Measurements from ENCODE around the gene MRPL55.

MRPL55 gene

DNA sequence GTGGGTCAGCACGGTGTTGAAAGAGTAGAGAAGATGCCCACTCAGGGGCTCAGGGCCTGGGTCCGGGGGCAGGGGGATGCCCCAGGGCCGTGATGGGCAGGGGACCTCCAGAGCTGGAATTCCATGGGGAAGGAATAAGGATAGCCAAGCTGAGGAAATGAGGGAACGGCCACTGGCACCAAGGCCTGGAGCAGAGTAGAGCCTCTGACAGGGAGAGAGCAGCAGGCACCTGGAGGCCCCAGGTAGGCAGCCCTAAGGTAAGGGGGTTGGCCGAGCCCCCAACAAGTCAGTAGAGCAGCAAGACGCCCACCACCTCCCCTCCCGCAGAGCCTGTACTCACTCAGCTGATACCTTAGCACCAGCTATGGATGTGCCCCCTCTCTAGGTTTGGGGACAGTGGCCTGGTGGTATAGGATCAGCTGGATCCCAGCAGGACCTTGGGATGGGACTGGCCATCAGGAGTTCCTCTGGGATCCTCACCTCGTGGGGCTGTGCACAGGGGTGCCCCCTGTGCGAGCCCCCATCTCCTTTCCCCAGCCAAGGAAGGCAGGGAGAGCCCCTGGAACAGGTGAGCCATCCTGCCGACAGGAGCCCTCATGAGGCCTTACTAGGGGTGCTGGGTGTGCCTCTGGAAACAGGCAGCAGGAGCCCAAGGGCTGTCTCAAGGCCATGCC lies 47.6 kb downstream of the MRPL55 start:
- Histone ChIP-seq H3K9ac (ENCODE audit: low read depth, low read length, poor library complexity, severe bottlenecking) (no peak overlapping the region), H3F3A (ENCODE audit: low read depth) (no peaks in the 10 kb centered on the region), H3K4me2 (ENCODE audit: low read depth, low read length, poor library complexity, severe bottlenecking) (no peak overlapping the region), H3K9me2 (replicated peaks; ENCODE audit: low read depth, low read length) (no peaks in the 10 kb centered on the region), H3K36me3 (ENCODE audit: insufficient read depth, low read length) (no peaks in the 10 kb centered on the region), H2AFZ (ENCODE audit: low read length) (no peak overlapping the region), H3K27me3 (ENCODE audit: insufficient read depth, low read length, poor library complexity, severe bottlenecking) (no peaks in the 10 kb centered on the region), H3K4me1 (ENCODE audit: insufficient read depth, low read length, poor library complexity, severe bottlenecking) (no peaks in the 10 kb centered on the region), H3K4me3 (ENCODE audit: low read length, poor library complexity, severe bottlenecking) (no peak overlapping the region), H4K20me1 (ENCODE audit: insufficient read depth, low read length, poor library complexity, severe bottlenecking) (no peaks in the 10 kb centered on the region), H3K9me3 (ENCODE audit: insufficient read depth, low read depth, low read length) (no peaks in the 10 kb centered on the region; the same call in 1 of the 2 replicates), H3K79me2 (ENCODE audit: insufficient read depth, low read length) (no peaks in the 10 kb centered on the region)
- TF ChIP-seq, protein P1, sequence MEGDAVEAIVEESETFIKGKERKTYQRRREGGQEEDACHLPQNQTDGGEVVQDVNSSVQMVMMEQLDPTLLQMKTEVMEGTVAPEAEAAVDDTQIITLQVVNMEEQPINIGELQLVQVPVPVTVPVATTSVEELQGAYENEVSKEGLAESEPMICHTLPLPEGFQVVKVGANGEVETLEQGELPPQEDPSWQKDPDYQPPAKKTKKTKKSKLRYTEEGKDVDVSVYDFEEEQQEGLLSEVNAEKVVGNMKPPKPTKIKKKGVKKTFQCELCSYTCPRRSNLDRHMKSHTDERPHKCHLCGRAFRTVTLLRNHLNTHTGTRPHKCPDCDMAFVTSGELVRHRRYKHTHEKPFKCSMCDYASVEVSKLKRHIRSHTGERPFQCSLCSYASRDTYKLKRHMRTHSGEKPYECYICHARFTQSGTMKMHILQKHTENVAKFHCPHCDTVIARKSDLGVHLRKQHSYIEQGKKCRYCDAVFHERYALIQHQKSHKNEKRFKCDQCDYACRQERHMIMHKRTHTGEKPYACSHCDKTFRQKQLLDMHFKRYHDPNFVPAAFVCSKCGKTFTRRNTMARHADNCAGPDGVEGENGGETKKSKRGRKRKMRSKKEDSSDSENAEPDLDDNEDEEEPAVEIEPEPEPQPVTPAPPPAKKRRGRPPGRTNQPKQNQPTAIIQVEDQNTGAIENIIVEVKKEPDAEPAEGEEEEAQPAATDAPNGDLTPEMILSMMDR (conservative IDR thresholded peaks at IDR 0.05; ENCODE audit: low read length) = no peak
- TF ChIP-seq EZH2phosphoT487 (IDR thresholded peaks at IDR 0.05; ENCODE audit: borderline replicate concordance) = no peak

DNA sequence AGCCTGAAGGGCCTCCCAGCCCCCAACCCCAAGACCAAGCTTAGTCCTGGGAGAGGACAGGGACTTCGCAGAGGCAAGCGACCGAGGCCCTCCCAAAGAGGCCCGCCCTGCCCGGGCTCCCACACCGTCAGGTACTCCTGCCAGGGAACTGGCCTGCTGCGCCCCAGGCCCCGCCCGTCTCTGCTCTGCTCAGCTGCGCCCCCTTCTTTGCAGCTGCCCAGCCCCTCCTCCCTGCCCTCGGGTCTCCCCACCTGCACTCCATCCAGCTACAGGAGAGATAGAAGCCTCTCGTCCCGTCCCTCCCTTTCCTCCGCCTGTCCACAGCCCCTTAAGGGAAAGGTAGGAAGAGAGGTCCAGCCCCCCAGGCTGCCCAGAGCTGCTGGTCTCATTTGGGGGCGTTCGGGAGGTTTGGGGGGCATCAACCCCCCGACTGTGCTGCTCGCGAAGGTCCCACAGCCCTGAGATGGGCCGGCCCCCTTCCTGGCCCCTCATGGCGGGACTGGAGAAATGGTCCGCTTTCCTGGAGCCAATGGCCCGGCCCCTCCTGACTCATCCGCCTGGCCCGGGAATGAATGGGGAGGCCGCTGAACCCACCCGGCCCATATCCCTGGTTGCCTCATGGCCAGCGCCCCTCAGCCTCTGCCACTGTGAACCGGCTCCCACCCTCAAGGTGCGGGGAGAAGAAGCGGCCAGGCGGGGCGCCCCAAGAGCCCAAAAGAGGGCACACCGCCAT lies 48.5 kb downstream of the MRPL55 start:
- Histone ChIP-seq H3F3A (ENCODE audit: low read depth) (no peaks in the 10 kb centered on the region), H3K36me3 (ENCODE audit: insufficient read depth, low read length) (no peaks in the 10 kb centered on the region), H4K20me1 (ENCODE audit: insufficient read depth, low read length, poor library complexity, severe bottlenecking) (no peaks in the 10 kb centered on the region), H3K27me3 (ENCODE audit: insufficient read depth, low read length, poor library complexity, severe bottlenecking) (no peaks in the 10 kb centered on the region), H3K4me1 (ENCODE audit: insufficient read depth, low read length, poor library complexity, severe bottlenecking) (no peaks in the 10 kb centered on the region), H3K79me2 (ENCODE audit: insufficient read depth, low read length) (no peaks in the 10 kb centered on the region), H3K9me2 (replicated peaks; ENCODE audit: low read depth, low read length) (no peaks in the 10 kb centered on the region), H3K9ac (ENCODE audit: low read depth, low read length, poor library complexity, severe bottlenecking) (no peak overlapping the region), H3K4me2 (ENCODE audit: low read depth, low read length, poor library complexity, severe bottlenecking) (no peak overlapping the region), H3K4me3 (ENCODE audit: low read length, poor library complexity, severe bottlenecking) (no peak overlapping the region), H2AFZ (ENCODE audit: low read length) (no peak overlapping the region), H3K9me3 (ENCODE audit: insufficient read depth, low read depth, low read length) (no peaks in the 10 kb centered on the region; the same call in 1 of the 2 replicates)
- TF ChIP-seq, protein P1 (conservative IDR thresholded peaks at IDR 0.05; ENCODE audit: low read length) = no peak

DNA sequence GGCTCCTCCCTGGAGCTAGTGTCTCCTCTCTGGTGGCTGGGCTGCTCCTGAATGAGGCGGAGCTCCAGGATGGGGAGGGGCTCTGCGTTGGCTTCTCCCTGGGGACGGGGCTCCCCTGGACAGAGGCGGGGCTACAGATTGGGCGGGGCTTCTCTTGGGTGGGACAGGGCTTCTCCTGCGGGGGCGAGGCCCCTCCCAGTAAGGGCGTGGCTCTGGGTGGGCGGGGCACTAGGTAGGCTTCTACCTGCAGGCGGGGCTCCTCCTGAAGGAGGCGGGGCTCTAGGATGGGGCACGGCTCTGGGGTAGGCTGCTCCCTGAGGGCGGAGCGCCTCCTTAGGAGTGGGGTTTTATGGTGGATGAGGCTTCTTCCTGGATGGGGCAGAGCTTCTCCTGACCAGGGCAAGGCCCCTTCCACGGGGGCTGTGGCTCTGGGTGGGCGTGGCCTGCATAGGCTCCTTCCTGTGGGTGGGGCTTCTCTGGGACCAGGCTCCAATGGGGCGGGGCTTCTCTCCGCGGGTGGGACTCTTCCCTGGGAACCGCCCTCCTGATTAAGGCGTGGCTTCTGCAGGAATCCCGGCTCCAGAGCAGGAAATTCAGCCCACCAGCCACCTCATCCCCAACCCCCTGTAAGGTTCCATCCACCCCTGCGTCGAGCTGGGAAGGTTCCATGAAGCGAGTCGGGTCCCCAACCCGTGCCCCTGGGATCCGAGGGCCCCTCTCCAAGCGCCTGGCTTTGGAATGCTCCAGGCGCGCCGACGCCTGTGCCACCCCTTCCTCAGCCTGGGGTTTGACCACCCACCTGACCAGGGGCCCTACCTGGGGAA lies 49.3 kb downstream of the MRPL55 start:
- Histone ChIP-seq H3K36me3 (ENCODE audit: insufficient read depth, low read length) (no peaks in the 10 kb centered on the region), H2AFZ (ENCODE audit: low read length) (no peak overlapping the region), H3K9me2 (replicated peaks; ENCODE audit: low read depth, low read length) (no peaks in the 10 kb centered on the region), H3K27me3 (ENCODE audit: insufficient read depth, low read length, poor library complexity, severe bottlenecking) (no peaks in the 10 kb centered on the region), H3K9ac (ENCODE audit: low read depth, low read length, poor library complexity, severe bottlenecking) (no peak overlapping the region), H3K4me2 (ENCODE audit: low read depth, low read length, poor library complexity, severe bottlenecking) (no peak overlapping the region), H3F3A (ENCODE audit: low read depth) (no peaks in the 10 kb centered on the region), H3K4me1 (ENCODE audit: insufficient read depth, low read length, poor library complexity, severe bottlenecking) (no peaks in the 10 kb centered on the region), H3K4me3 (ENCODE audit: low read length, poor library complexity, severe bottlenecking) (no peak overlapping the region), H4K20me1 (ENCODE audit: insufficient read depth, low read length, poor library complexity, severe bottlenecking) (no peaks in the 10 kb centered on the region), H3K9me3 (ENCODE audit: insufficient read depth, low read depth, low read length) (no peaks in the 10 kb centered on the region; the same call in 1 of the 2 replicates), H3K79me2 (ENCODE audit: insufficient read depth, low read length) (no peaks in the 10 kb centered on the region)
- no peak for TF ChIP-seq EZH2phosphoT487 (IDR thresholded peaks at IDR 0.05; ENCODE audit: borderline replicate concordance)
- TF ChIP-seq, protein P1 (conservative IDR thresholded peaks at IDR 0.05; ENCODE audit: low read length) = no peak
